ENCODE data around the gene TWF2. TPM values are rescaled to one million over a fixed set of nuclear protein-coding genes. Genes with fewer than 3 reads are reported as not detected.

Gene TWF2
- total RNA-seq, 1 experiment from 2014 or later = 102 TPM

GRCh38 chr3:52238193-52238760 is 681 bp downstream of the TWF2 start:
- Histone ChIP-seq H3K27ac (peak overlapping the region; percentile 89), H3K9me3 (ENCODE audit: insufficient read depth, low read depth) (no peaks in the 10 kb centered on the region), H3K9me2 (ENCODE audit: insufficient read depth) (no peaks in the 10 kb centered on the region), H3K4me2 (peak overlapping the region; percentile 85), H2AFZ (peak overlapping the region; percentile 86), H3F3A (ENCODE audit: insufficient read depth, low read depth) (peaks cover 41% of the 10 kb centered on the region), H3K36me3 (ENCODE audit: low read depth) (no peaks in the 10 kb centered on the region), H3K4me3 (peak overlapping the region; percentile 93), H3K4me1 (replicated peaks; ENCODE audit: insufficient read depth) (peaks cover 50% of the 10 kb centered on the region), H3K79me2 (ENCODE audit: low read depth) (peaks cover 53% of the 10 kb centered on the region), H3K27me3 (ENCODE audit: insufficient read depth, low read depth) (no peaks in the 10 kb centered on the region), H4K20me1 (ENCODE audit: insufficient read depth) (no peaks in the 10 kb centered on the region)
- TSS peak; percentile 66 for BruUV-seq (replicated peaks)
- ChIA-PET CTCF (interaction anchor here (0.6 to 2.0 kb wide), 3 partner anchors 18 to 27 kb away, joined by 4 to 19 read pairs (median 6); no protein-coding TSS in a partner anchor), POLR2A (ENCODE audit: unreplicated experiment) (interaction anchor here (0.6 kb wide), 1 partner anchor 28 kb away, joined by 3 read pairs; no protein-coding TSS in a partner anchor)
- intact Hi-C loops (cut with micrococcal nuclease; ENCODE audit: unreplicated experiment) = loop anchor here (5.0 kb wide), 1 partner anchor 296 kb away; the partner anchor contains the start of genes PARP3 and RRP9
- TF ChIP-seq, protein P1, sequence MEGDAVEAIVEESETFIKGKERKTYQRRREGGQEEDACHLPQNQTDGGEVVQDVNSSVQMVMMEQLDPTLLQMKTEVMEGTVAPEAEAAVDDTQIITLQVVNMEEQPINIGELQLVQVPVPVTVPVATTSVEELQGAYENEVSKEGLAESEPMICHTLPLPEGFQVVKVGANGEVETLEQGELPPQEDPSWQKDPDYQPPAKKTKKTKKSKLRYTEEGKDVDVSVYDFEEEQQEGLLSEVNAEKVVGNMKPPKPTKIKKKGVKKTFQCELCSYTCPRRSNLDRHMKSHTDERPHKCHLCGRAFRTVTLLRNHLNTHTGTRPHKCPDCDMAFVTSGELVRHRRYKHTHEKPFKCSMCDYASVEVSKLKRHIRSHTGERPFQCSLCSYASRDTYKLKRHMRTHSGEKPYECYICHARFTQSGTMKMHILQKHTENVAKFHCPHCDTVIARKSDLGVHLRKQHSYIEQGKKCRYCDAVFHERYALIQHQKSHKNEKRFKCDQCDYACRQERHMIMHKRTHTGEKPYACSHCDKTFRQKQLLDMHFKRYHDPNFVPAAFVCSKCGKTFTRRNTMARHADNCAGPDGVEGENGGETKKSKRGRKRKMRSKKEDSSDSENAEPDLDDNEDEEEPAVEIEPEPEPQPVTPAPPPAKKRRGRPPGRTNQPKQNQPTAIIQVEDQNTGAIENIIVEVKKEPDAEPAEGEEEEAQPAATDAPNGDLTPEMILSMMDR (conservative IDR thresholded peaks at IDR 0.05) = no peak
- TF ChIP-seq EZH2 (IDR thresholded peaks at IDR 0.05; ENCODE audit: low read depth) = no peak
- no peak for DNase-seq

GRCh38 chr3:52237657-52238172 is 1.2 kb downstream of the TWF2 start:
- Histone ChIP-seq H3K9me2 (ENCODE audit: insufficient read depth) (no peaks in the 10 kb centered on the region), H3K4me3 (peak overlapping the region; percentile 93), H3K4me1 (replicated peaks; ENCODE audit: insufficient read depth) (peaks cover 45% of the 10 kb centered on the region), H3K27ac (peak overlapping the region; percentile 89), H3K9me3 (ENCODE audit: insufficient read depth, low read depth) (no peaks in the 10 kb centered on the region), H3K27me3 (ENCODE audit: insufficient read depth, low read depth) (no peaks in the 10 kb centered on the region), H3K36me3 (ENCODE audit: low read depth) (no peaks in the 10 kb centered on the region), H3F3A (ENCODE audit: insufficient read depth, low read depth) (peaks cover 37% of the 10 kb centered on the region), H3K79me2 (ENCODE audit: low read depth) (peaks cover 53% of the 10 kb centered on the region), H4K20me1 (ENCODE audit: insufficient read depth) (peaks cover 4% of the 10 kb centered on the region; the same call in 1 of the 2 replicates), H2AFZ (no peak overlapping the region), H3K4me2 (peak overlapping the region; percentile 85)
- TF ChIP-seq EZH2 (IDR thresholded peaks at IDR 0.05; ENCODE audit: low read depth) = no peak
- TF ChIP-seq, protein P1 (conservative IDR thresholded peaks at IDR 0.05) = no peak
- ChIA-PET POLR2A (ENCODE audit: unreplicated experiment) (interaction anchor here (0.5 to 0.7 kb wide), 5 partner anchors 19 to 178 kb away, joined by 3 read pairs; partner anchors contain the start of genes POC1A and WDR82), CTCF (interaction anchor here (0.6 to 2.0 kb wide), 7 partner anchors 11 to 83 kb away, joined by 3 to 19 read pairs (median 5); partner anchors contain the start of gene POC1A)
- BruUV-seq (replicated peaks) = no TSS peak
- intact Hi-C loops (cut with micrococcal nuclease; ENCODE audit: unreplicated experiment) = loop anchor here (1.0 to 5.0 kb wide), 3 partner anchors 20 to 295 kb away; partner anchors contain the start of genes PARP3, RRP9 and WDR82
- peak; percentile 87 to 94 for DNase-seq

DNA sequence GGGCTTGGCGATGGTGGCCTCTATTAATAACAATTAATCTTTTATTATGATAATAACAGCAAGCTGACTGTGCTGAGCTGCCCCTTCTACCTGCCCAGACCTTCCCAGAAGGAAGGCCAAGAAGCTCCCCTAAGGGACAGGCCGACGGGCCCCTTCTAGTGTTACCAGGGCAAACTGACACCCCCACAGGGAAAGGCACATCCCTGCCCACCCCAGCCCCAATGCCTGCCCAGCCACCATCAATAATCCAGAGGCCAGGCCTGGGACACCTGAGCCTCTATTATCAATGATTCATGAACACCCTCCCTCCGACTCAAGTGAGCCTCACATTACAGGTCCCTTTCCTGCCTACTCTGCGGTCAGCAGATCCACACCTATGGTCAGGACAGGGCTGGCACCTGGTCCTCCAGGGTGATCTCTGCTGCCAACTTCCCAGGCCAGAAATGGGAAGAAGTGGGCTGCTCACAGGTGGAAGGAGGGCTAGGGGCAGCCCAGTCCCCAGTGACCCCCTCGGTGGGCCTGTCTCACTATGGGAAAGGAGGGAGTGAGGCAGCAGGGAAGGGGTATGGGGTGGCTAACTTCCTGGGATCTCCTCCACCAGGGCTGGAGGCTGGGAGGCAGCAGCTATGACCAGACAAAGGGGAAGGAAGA is 1.8 kb downstream of the TWF2 start:
- H3K4me1 ChIP-seq (replicated peaks; ENCODE audit: insufficient read depth) = peaks cover 45% of the 10 kb centered on the region
- POLR2A ChIA-PET (ENCODE audit: unreplicated experiment) = interaction anchor here (0.5 to 0.7 kb wide), 5 partner anchors 18 to 177 kb away, joined by 3 read pairs; partner anchors contain the start of genes POC1A and WDR82
- H3K79me2 ChIP-seq (ENCODE audit: low read depth) = peaks cover 53% of the 10 kb centered on the region
- H3K36me3 ChIP-seq (ENCODE audit: low read depth) = no peaks in the 10 kb centered on the region
- no peaks in the 10 kb centered on the region for H3K9me2 ChIP-seq (ENCODE audit: insufficient read depth)
- H4K20me1 ChIP-seq (ENCODE audit: insufficient read depth) = peaks cover 4% of the 10 kb centered on the region; the same call in 1 of the 2 replicates
- H2AFZ ChIP-seq = no peak overlapping the region
- peak overlapping the region; percentile 85 for H3K4me2 ChIP-seq
- BruUV-seq (replicated peaks) = no TSS peak
- DNase-seq = peak; percentile 73 to 83
- CTCF ChIA-PET = interaction anchor here (0.6 to 2.0 kb wide), 7 partner anchors 10 to 83 kb away, joined by 3 to 19 read pairs (median 5); partner anchors contain the start of gene POC1A
- intact Hi-C loops (cut with micrococcal nuclease; ENCODE audit: unreplicated experiment) = loop anchor here (1.0 to 5.0 kb wide), 3 partner anchors 20 to 295 kb away; partner anchors contain the start of genes PARP3, RRP9 and WDR82
- peak overlapping the region; percentile 93; the same call in 1 of the 2 replicates for H3K4me3 ChIP-seq
- H3K27ac ChIP-seq = peak overlapping the region; percentile 89
- peaks cover 37% of the 10 kb centered on the region for H3F3A ChIP-seq (ENCODE audit: insufficient read depth, low read depth)
- TF ChIP-seq, protein P1 (conservative IDR thresholded peaks at IDR 0.05) = no peak
- no peak for TF ChIP-seq EZH2 (IDR thresholded peaks at IDR 0.05; ENCODE audit: low read depth)
- no peaks in the 10 kb centered on the region for H3K9me3 ChIP-seq (ENCODE audit: insufficient read depth, low read depth)
- no peaks in the 10 kb centered on the region for H3K27me3 ChIP-seq (ENCODE audit: insufficient read depth, low read depth)
